Lung microvascular endothelial cell (primary cell): ENCODE measurements around the gene RAB1B. TPM values are rescaled to one million over a fixed set of nuclear protein-coding genes. Genes with fewer than 3 reads are reported as not detected.

Source experiments
- DNase-seq, 2 donors: peaks; one replicate each; pipeline versions ENCODE4 v3.0.0 to v3.0.0-alpha.2; 2010; ENCODE audit warnings: low read depth in 2 of 2
- total RNA-seq: library from RNA; depleted of rRNA; stranded (reverse); fragments of >200 nt; gene quantifications from 2 replicates; pipeline ENCODE4 v1.2.1, GENCODE V29; 2014

RAB1B gene
- 64.1 and 70.8 TPM in 2 replicates for total RNA-seq

- peak; percentile 99 to 100 for DNase-seq
Observed at GRCh38 chr11:66268244-66268951, at the start of gene RAB1B. TSS of gene RAB1B (plus strand) at chr11:66268639. CDS start at chr11:66268680, 41 bp downstream.

- DNase-seq: no peak
Observed at GRCh38 chr11:66218846-66219620, 49.4 kb upstream of the RAB1B start.

- DNase-seq: peak in 1 of 2 donors; percentile 9
Observed at GRCh38 chr11:66219846-66220565, 48.4 kb upstream of the RAB1B start.

GRCh38 chr11:66220566-66220935 is 47.9 kb upstream of the RAB1B start:
- no peak for DNase-seq

GRCh38 chr11:66221012-66221411 is 47.4 kb upstream of the RAB1B start:
- DNase-seq: no peak

GRCh38 chr11:66221726-66222236 is 46.7 kb upstream of the RAB1B start:
- DNase-seq: no peak

- DNase-seq: peak; percentile 93 to 96
Observed at GRCh38 chr11:66222358-66223149, 45.9 kb upstream of the RAB1B start.

- no peak for DNase-seq
Observed at GRCh38 chr11:66224226-66224855, 44.1 kb upstream of the RAB1B start.

- no peak for DNase-seq
Observed at GRCh38 chr11:66225066-66225465, 43.4 kb upstream of the RAB1B start.

- no peak for DNase-seq
Observed at GRCh38 chr11:66226101-66226500, 42.3 kb upstream of the RAB1B start.

- DNase-seq: no peak
Observed at GRCh38 chr11:66227700-66228099, 40.7 kb upstream of the RAB1B start.

GRCh38 chr11:66228521-66228920 is 39.9 kb upstream of the RAB1B start:
- no peak for DNase-seq

GRCh38 chr11:66230156-66230555 is 38.3 kb upstream of the RAB1B start:
- DNase-seq: no peak

GRCh38 chr11:66230978-66231377 is 37.5 kb upstream of the RAB1B start:
- DNase-seq: no peak

- DNase-seq: no peak
Observed at GRCh38 chr11:66231561-66231960, 36.9 kb upstream of the RAB1B start.

GRCh38 chr11:66232769-66233168 is 35.7 kb upstream of the RAB1B start:
- no peak for DNase-seq

- DNase-seq: no peak
Observed at GRCh38 chr11:66233301-66233700, 35.1 kb upstream of the RAB1B start.

- DNase-seq: no peak
Observed at GRCh38 chr11:66235141-66235540, 33.3 kb upstream of the RAB1B start.

GRCh38 chr11:66237867-66238266 is 30.6 kb upstream of the RAB1B start:
- no peak for DNase-seq

GRCh38 chr11:66238786-66239413 is 29.5 kb upstream of the RAB1B start:
- no peak for DNase-seq
